ENCODE results near the gene SP1. TPM values are rescaled to one million over a fixed set of nuclear protein-coding genes. Genes with fewer than 3 reads are reported as not detected.
"Not testable (repeated sequence)": the region's sequence is repeated elsewhere in the genome, so short reads cannot be mapped to it uniquely, and the experiment has no call there.

Gene SP1
- total RNA-seq, 1 experiment from 2014 or later = 96.8 TPM

DNA sequence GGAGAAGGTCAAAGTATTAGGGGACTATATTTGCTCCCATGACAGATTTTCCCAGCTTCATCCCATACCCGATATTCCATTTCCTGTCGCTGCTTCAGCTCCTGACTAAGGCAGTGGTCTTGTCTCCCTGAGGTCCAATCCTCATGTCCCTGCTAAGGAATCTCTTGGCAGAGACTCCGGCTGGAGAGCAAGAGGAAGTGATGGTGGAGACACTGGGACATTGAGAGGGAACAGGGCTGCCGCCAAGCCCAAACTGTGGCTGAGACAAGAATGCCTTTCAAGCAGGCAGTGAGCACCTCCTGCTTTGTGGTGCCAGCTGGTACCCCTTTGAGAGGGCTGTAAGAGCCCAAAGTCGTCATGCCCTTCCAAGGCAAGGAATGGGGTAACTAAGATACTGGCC is 49.3 kb upstream of the SP1 start:
- no peaks in the 10 kb centered on the region for H3K36me3 ChIP-seq (ENCODE audit: control insufficient read depth in 1 of 2, insufficient read depth in 2 of 2, low read length in 2 of 2)
- no peaks in the 10 kb centered on the region for H4K20me1 ChIP-seq (ENCODE audit: insufficient read depth)
- no peaks in the 10 kb centered on the region for H3K9me3 ChIP-seq (ENCODE audit: control insufficient read depth in 1 of 2, insufficient read depth in 1 of 2, low read depth in 1 of 2, low read length in 2 of 2)
- TF ChIP-seq SP1 (IDR thresholded peaks at IDR 0.05; ENCODE audit: low read depth) (no peak), SRF (IDR thresholded peaks at IDR 0.05; ENCODE audit: low read depth) (no peak), EGR1 (IDR thresholded peaks at IDR 0.05; ENCODE audit: low read depth) (no peak), CBX3 (IDR thresholded peaks at IDR 0.05; ENCODE audit: low read depth) (no peak), POLR2A (IDR thresholded peaks at IDR 0.05; ENCODE audit: borderline replicate concordance, extremely low read depth, insufficient read depth, insufficient read length) (no peak), ELF1 (IDR thresholded peaks at IDR 0.05; ENCODE audit: borderline replicate concordance, low read depth) (no peak), SIN3A (IDR thresholded peaks at IDR 0.05; ENCODE audit: low read depth) (no peak)
- TF ChIP-seq, protein P1, sequence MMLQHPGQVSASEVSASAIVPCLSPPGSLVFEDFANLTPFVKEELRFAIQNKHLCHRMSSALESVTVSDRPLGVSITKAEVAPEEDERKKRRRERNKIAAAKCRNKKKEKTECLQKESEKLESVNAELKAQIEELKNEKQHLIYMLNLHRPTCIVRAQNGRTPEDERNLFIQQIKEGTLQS (IDR thresholded peaks at IDR 0.05) = no peak
- TF ChIP-seq, protein P2, sequence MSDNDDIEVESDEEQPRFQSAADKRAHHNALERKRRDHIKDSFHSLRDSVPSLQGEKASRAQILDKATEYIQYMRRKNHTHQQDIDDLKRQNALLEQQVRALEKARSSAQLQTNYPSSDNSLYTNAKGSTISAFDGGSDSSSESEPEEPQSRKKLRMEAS (IDR thresholded peaks at IDR 0.05) = no peak
- TF ChIP-seq, protein P3, sequence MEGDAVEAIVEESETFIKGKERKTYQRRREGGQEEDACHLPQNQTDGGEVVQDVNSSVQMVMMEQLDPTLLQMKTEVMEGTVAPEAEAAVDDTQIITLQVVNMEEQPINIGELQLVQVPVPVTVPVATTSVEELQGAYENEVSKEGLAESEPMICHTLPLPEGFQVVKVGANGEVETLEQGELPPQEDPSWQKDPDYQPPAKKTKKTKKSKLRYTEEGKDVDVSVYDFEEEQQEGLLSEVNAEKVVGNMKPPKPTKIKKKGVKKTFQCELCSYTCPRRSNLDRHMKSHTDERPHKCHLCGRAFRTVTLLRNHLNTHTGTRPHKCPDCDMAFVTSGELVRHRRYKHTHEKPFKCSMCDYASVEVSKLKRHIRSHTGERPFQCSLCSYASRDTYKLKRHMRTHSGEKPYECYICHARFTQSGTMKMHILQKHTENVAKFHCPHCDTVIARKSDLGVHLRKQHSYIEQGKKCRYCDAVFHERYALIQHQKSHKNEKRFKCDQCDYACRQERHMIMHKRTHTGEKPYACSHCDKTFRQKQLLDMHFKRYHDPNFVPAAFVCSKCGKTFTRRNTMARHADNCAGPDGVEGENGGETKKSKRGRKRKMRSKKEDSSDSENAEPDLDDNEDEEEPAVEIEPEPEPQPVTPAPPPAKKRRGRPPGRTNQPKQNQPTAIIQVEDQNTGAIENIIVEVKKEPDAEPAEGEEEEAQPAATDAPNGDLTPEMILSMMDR (IDR thresholded peaks at IDR 0.05 in 2 of 3, conservative IDR thresholded peaks at IDR 0.05 in 1 of 3; ENCODE audit: borderline replicate concordance in 1 of 3, insufficient read depth in 1 of 3, low read depth in 2 of 3, low read length in 2 of 3) = no peak
- DNase-seq (ENCODE audit: low read depth, low spot score) (no peak), ATAC-seq (no peak)
- no peak overlapping the region for H2AFZ ChIP-seq (ENCODE audit: low read depth, low read length, poor library complexity, severe bottlenecking)
- 0 out of 2 replicates have a peak, but pooled peaks cover 3% of the 10 kb centered on the region for H3K27me3 ChIP-seq (ENCODE audit: insufficient read depth, low read length)
- no peak overlapping the region for H3K9ac ChIP-seq (ENCODE audit: low read length)
- H3K4me2 ChIP-seq (ENCODE audit: low read length) = no peak overlapping the region
- no peaks in the 10 kb centered on the region for H3K79me2 ChIP-seq (ENCODE audit: insufficient read depth, low read length)
- no peak overlapping the region for H3K27ac ChIP-seq (ENCODE audit: low read depth, low read length)
- H3K4me3 ChIP-seq (replicated peaks in 1 of 2; ENCODE audit: low read depth in 1 of 2, low read length in 2 of 2) = no peak overlapping the region
- POLR2A ChIA-PET = interaction anchor here (0.8 kb wide), 1 partner anchor 9 kb away, joined by 3 read pairs; the partner anchor contains the start of gene AAAS
- no TSS peak for BruUV-seq (replicated peaks)
- no peaks in the 10 kb centered on the region for H3K9me2 ChIP-seq (ENCODE audit: insufficient read depth)
- peaks cover 0 to 13% of the 10 kb centered on the region in 2 experiments; a peak in 2 of 4 replicates for H3K4me1 ChIP-seq (ENCODE audit: control insufficient read depth in 1 of 2, insufficient read depth in 2 of 2, low read length in 2 of 2)
- CTCF ChIA-PET = interaction anchor here (1.1 to 2.1 kb wide), 2 partner anchors 9 to 91 kb away, joined by 5 to 11 read pairs; partner anchors contain the start of gene AAAS
- RAD21 ChIA-PET (ENCODE audit: low non-redundant PET in 1 of 2, low total read pairs in 2 of 2, uncharacterized antibody in 2 of 2, unreplicated experiment in 2 of 2) = no interaction called here
- intact Hi-C loops (cut with micrococcal nuclease) = no loop called here

DNA sequence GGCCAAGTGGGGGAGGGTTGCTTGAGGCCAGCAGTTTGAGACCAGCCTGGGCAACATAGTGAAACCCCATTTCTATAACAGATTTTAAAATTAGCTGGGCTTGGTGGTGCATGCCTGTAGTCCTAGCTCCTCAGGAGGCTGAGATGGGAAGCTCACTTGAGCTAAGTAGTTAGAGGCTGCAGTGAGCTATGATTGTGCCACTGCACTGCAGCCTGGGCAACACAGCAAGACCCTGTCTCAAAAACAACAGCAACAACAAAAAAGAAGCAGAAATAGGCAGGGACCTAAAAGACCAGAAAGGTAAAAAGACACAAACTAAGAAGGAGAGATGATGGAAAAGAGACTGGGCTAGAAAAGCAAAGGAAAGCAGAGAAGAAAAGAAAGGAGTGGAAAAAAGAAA is 47.6 kb upstream of the SP1 start:
- H2AFZ ChIP-seq (ENCODE audit: low read depth, low read length, poor library complexity, severe bottlenecking); H3K36me3 ChIP-seq (ENCODE audit: control insufficient read depth in 1 of 2, insufficient read depth in 2 of 2, low read length in 2 of 2); RAD21 ChIA-PET (ENCODE audit: low non-redundant PET in 1 of 2, low total read pairs in 2 of 2, uncharacterized antibody in 2 of 2, unreplicated experiment in 2 of 2); H4K20me1 ChIP-seq (ENCODE audit: insufficient read depth); intact Hi-C loops (cut with micrococcal nuclease); H3K9me3 ChIP-seq (ENCODE audit: control insufficient read depth in 1 of 2, insufficient read depth in 1 of 2, low read depth in 1 of 2, low read length in 2 of 2); ATAC-seq; H3K79me2 ChIP-seq (ENCODE audit: insufficient read depth, low read length); H3K9ac ChIP-seq (ENCODE audit: low read length); H3K27ac ChIP-seq (ENCODE audit: low read depth, low read length); H3K4me1 ChIP-seq (ENCODE audit: control insufficient read depth in 1 of 2, insufficient read depth in 2 of 2, low read length in 2 of 2); H3K9me2 ChIP-seq (ENCODE audit: insufficient read depth); H3K27me3 ChIP-seq (ENCODE audit: insufficient read depth, low read length); DNase-seq (ENCODE audit: low read depth, low spot score); H3K4me2 ChIP-seq (ENCODE audit: low read length); BruUV-seq (replicated peaks); H3K4me3 ChIP-seq (replicated peaks in 1 of 2; ENCODE audit: low read depth in 1 of 2, low read length in 2 of 2): not testable (repeated sequence)
- ChIA-PET CTCF (interaction anchor here (1.0 to 1.1 kb wide), 2 partner anchors 11 to 20 kb away, joined by 3 to 5 read pairs; partner anchors contain the start of gene AAAS), POLR2A (interaction anchor here (1.1 kb wide), 1 partner anchor 13 kb away, joined by 3 read pairs; no protein-coding TSS in a partner anchor)
